GM12892 (cell line): ENCODE data around the gene CLEC4A.

Experiments used
- POLR2AphosphoS5 ChIP-seq: IDR thresholded peaks from 2 replicates; pipeline ENCODE4 v1.6.1; 2011; ENCODE audit warnings: low read depth, low read length, control low read depth
- TAF1 ChIP-seq: IDR thresholded peaks from 2 replicates; pipeline ENCODE4 v1.6.1; 2011; ENCODE audit warnings: low read depth, mild to moderate bottlenecking, control low read depth, low read length, borderline replicate concordance

DNA sequence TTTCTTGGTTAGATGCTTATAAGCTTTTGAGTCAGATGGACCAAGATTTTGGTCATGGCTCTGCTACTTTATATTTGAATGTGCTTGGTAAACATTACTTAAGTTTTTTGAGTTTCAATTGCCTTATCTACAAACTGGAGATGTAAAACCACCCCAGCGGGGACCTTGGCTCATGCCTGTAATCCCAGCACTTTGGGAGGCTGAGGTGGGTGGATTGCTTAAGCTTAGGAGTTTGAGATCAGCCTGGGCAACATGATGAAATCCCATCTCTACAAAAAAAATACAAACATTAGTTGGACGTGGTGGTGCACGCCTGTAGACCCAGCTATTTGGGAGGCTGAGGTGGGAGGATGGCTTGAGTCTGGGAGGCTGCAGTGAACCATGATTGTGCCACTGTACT, 30.1 kb upstream of the CLEC4A start:
- TF ChIP-seq POLR2AphosphoS5 (no peak), TAF1 (no peak)
